ENCODE data around the gene KDM2B.

The KDM2B gene

DNA sequence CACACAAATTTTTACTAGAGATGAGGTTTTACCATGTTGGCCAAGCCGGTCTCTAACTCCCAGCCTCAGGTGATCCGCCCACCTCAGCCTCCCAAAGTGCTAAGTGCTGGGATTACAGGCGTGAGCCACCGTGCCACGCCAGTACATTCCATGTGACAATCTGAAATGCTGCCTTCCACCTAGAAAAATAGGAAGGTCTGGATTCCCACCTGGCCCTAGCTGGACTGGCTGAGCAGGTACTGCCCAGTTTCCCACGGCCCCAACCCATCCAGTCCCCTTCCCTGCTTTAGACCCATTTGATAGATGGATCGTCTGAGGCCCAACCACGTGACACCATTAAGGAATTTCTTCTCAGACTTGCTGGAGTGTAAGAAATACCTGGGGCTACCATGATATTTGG is 55.4 kb downstream of the KDM2B start:
- no peak for FAIRE-seq

DNA sequence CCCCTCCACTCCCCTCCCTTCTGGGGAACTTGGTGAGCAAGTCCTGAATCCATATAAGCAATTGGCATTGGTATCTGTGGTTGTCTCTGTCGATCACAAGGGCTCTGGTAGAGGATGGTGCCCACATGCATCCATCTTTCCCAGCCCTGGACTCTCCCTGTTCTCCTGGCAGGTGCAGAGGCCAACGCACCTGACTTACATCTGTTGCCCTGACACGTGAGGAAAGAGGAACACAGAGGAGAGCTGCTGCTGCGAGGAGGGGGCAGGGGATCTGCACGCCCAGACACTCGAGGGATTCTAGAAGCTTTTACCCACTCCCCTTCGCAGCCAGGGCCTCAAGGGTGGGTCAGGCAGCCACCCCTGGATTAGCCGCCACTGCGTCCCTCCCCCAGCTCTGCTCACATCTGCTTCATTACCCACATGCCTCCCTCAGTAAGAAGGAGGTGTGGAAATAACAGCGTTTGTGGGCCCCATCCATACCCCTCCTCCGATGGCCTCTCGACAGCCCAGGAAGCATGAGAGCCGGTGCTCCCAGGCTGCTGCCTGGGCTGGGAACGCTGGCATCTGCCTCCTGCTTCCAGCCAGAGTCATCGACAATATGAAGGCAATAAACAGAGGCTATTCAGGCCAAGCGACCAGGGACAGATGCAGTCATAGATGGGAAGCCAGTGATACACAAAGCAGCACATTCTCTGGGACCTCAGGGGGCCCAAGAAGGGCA is 56.5 kb downstream of the KDM2B start:
- FAIRE-seq: no peak

DNA sequence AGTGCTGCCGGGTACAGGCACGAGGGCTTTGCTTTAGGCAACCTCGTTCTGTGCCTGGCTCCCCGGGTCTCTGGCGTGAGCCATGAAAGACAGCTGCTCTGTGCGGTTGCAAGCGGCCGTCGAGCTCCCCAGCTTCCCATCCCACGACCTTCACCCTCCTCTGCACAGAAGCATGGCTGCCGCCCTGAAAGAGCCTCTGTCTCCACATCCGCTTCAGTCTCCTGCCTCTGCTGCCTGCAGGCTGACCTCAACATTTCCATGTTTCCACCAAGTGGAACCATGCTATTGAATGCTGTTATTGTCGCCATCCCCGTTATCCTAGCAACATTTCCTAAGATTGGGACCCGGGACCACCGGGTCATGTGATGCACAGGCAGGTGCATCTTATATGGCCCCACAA is 57.1 kb downstream of the KDM2B start:
- no peak for FAIRE-seq

DNA sequence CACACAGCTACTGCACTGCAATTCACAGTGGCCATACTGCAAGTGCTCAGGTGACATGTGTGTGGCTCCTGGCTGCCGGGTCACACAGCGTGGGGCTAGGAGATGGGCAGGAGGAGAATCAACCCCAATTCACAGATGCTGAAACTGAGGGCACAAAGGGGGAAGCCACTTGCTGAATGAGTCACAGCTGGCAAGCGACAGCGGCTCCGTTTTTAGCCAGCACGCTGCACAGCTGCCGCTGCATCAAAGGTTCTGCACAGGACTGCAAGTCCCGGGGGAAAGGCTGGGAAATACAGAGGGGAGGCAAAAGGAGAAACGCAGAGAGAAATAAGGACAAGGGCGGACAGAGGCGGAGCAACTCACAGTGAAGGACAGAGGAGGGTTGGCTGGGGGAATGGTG is 57.9 kb downstream of the KDM2B start:
- FAIRE-seq: no peak

DNA sequence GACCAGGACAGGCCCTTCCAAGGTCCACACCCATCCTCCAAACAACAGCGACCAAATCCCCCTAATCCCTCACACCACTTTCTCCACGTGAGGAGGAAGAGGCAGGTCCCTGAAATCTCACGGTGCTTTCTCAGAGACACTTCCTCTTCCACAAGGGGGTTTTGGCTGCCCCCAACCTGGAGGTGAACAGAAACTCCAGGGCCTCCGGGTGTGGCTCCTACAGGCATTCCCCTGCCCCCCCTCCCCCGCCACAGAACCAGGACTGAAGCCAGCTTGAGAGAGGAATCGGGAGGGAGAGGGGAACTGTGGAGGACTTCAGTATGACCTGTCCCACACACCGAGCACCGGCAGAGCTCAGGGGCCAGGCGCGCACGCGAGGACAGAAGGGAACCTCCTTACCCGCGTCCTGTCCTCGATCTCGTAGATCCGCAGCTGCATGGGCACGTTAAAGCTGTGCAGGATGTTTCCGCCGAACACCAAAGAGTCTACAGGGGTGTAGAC is 60.2 kb downstream of the KDM2B start:
- FAIRE-seq: no peak

DNA sequence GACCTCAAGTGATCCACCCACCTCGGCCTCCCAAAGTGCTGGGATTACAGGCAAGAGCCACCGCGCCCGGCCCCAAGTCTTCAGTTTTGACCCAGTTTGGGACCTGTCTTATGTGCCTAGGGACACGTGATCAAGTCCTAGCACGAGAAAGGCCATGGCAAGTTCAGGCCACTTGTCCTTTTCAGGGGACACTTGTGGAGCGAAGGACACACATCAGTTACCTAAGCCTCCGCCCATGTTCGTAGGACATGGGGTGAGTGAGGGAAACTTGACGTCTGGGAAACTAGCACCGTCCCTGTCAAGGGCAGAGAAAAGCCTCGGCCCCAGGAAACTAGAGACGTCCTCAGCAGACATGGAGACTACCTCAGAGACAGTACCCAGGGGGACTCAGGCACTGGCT is 60.7 kb downstream of the KDM2B start:
- no peak for FAIRE-seq

DNA sequence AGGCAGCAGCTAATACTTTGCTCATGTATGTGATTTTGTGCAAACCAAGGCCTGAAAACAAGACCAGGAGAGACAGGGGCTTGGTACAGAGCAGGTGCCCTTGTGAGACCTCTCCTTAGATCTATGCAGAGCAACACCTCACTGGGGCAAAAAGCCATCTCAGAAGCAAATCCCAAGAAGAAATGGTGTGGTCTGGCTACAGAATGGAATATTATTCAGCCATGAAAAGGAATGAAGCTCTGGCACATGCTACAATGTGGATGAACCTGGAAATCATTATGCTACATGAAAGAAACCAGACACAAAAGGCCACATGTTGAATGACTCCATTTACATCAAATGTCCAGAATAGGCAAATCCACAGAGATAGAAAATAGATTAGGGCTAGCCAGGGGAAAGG is 61.6 kb downstream of the KDM2B start:
- FAIRE-seq: no peak

DNA sequence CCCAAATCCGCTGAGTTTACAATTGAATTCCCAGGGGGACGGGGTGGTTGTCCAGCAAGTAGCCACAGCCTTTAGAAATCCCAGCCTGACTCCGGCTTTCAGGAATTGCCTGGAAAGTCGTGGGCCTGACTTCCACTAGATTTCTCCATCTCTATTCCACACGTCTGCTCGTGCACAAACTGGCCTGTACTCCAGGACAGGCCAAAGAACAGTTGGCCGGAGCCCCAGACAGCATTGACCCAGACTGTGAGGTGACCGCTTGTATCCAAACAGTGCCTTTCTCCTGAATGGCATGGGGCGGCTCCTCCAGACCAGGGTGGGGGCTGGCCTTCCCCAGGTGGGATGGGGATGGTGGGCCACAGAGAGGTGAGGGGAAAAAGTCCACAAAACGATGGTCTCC is 62.2 kb downstream of the KDM2B start:
- FAIRE-seq: no peak

DNA sequence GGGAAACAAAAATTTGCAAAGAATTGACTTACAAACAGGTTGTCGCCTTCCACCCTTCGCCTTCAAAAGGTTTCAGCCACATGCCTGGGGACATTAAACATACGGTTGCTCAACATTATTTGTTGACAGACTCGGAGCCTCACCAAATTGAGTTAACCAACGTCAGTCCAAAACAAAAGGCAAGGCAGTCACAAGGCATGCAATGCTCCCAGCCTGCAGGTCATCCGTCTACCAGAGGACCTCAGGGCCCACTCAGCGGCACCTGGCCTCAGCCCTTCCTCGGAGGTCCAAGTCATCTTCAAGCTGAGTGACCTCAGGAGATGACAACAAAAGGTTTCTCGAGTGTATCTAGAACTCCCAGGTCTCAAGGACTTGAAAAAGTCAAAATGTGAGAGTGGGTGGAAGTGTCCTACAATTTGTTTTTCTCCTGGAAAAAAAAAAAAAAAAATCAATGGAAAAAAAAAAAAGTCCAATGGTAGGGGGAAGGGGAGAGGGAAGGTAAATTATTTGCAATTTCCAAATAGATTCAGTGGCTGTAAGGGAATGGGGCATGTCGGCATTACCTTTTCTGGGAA is 64.3 kb downstream of the KDM2B start:
- no peak for FAIRE-seq

DNA sequence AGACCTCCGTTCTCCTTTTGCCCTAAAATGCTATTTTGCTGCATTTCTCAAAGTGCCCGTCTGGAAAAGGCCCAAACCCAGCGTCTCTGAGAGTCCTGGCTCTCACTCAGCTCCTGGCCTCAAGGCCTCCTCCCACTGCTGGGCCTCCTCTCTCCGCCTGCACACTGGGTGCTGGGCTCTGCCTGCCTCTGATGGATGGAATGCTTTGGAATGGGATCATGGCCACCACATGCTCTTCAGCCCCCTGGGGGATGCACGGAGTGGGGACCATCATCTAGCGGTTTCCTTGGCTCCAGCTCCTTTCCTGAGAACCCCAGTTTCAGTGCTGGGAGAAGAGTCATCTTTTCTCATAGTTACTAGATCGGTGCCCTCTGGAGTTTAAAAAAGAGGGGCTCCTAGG is 65.2 kb downstream of the KDM2B start:
- FAIRE-seq: no peak

DNA sequence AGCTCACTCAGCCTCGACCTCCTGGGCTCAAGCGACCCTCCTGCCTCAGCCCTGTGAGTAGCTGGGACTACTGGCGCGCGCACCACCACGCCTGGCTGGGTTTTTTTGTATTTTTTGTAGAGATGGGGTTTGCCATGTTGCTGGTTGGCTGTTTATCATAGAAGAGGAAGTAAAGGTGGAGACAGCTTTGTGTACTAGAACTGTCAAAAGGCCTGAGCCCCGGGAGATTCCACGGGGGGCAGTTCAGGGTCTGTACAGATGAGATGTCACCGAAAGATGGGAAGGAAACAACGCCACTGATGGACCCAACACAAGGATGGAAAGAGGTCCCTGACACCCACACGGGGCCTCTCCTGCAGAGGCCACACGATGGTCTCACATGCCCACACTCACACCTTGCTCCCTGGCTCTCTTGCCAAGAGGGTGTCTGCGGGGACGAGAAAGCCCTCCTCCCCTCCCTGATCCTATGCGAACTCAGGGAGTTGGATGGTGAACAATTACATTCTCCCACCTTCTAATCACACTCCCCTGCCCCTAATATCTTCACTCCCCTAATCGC is 66.6 kb downstream of the KDM2B start:
- no peak for FAIRE-seq

DNA sequence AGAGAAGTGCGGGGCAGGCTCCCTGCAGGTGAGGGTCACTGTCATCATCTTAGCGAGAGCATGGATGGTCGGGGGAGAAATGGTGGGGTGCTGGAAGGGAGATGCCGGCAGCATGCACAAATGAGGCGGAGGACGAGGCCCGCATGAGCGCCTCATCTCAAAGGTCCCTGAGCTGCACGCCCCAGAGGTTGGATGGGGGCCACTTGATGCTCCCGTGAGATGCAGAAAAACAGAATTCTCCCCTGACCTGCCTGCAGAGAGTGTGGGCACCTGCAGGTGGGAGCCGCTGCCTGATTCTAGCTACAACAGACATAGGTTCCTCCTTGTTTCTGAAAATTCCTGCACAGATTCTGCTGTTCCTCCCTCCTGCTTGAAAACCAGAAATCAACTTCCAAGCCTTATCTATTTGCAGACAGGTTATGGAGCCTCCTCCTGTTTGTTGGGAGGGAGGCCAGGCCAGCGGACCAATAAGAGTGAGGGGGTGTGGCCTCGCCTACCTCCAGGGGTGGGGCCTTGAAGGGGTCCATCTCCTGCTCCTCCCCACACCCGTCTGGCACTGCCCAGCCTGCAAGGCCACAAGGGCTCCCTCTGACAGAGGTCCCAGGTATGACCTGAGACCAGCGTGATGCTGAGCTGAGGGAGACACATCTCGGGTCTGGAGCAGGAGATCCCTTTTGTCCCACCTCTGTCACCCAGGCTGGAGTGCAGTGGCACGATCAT is 67.2 kb downstream of the KDM2B start:
- FAIRE-seq: no peak

DNA sequence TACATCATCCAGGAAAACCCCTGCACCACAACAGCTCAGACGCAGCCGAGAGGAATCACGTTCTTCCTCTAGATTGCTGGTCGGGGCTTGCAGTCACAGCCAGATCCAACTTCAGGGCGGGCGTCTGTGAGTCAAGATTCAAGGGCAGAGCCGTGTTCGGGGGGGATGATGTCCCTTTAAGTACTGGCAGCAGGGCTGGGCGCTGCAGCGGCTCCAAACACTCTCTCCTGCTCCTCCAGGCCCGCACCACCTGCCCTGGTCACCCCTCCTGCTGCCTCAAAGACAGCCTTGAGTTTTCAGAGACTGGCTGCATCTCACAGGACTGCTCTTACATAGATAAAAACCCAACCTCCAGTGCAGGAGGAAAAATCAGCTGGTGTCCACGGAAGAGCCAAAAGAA is 68.3 kb downstream of the KDM2B start:
- FAIRE-seq: no peak

DNA sequence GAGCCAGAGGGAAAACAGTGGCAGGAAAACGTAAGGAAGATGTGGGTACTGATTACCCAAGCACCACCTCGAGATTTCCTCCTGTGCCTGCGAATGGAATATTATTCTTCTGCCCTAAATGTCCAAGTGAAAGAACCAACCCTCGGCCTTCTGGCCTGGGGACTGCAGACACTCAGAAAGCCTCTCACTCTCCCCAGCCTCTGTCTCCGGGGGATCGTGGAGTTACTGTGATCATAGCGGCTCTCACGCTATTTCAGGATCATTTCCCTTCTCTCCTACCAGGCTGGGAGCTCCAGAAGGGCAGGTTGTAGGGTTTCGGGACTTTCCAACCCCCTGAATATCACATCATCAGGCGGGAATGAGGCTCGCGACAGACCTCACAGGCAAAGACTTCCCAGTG is 68.9 kb downstream of the KDM2B start:
- FAIRE-seq: no peak

DNA sequence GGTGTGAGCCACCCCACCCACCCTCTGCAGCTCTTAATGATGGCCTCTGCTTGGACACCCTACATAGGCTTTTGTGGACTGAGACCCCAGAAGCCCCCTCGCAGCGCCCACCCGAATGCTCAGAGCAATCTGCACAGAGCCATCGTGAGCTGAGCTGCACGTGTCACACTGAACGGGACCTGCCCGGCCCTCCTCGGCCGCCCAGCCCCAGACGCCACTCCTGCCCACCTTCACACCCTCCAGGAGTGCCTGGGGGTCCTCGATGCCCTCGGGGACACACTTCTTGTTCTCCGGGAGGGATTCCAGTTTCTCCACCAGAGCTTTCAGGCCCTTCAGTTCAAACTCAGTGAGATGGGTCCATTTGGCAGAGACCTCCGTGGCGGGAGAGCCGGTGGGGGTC is 71.5 kb downstream of the KDM2B start:
- FAIRE-seq: no peak

DNA sequence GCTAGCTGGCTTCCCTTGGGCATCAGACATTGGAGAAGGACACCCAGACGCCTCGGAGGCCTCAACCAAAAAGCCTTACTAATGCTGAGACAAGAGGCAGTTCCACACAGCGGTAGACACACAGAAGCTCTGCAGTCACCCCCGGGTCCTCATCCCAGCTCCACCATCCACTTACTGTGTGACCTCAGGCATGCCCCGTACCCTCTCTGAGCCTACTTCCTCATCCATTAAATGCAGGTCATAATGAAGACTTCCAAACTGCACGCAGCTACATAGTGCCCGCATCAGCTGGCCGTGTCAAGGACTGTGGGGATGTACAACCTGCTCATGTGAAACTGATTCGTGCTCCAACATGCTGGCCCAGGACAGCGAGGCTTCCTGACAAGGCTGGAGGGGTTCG is 72.3 kb downstream of the KDM2B start:
- FAIRE-seq: no peak

DNA sequence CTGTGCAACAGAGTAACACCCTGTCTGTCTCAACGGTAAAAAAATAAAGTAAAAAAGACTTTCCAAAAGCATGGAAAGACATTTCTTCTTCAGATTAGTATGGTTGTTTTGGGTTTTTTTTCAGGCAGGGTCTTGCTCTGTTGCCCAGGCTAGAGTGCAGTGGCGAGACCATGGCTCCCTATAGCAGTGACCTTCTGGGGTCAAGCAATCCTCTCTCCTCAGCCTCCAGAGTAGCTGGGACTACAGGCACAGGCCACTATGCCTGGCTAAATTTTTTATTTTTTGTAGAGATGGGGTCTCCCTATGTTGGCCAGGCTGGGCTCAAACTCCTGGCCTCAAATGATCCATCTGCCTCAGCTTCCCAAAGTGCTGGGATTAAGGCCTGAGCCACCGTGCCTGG is 72.8 kb downstream of the KDM2B start:
- FAIRE-seq: no peak

DNA sequence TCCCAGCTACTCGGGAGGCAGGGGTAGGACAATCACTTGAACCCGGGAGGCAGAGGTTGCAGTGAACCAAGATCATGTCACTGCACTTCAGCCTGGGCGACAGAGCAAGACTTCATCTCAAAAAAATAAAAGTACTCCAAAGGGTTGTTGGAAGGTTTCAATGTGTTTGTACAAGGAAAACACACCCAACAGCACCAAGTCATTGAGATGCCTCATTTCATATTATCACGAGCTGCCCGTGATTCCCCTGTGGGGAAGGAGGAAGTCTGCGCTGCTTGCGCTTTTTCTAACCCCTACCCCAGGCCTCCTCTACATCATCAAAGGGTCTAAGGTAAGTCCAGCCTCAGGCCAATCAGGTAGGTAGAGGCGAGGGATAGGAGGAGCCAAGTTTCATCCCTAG is 73.6 kb downstream of the KDM2B start:
- no peak for FAIRE-seq

DNA sequence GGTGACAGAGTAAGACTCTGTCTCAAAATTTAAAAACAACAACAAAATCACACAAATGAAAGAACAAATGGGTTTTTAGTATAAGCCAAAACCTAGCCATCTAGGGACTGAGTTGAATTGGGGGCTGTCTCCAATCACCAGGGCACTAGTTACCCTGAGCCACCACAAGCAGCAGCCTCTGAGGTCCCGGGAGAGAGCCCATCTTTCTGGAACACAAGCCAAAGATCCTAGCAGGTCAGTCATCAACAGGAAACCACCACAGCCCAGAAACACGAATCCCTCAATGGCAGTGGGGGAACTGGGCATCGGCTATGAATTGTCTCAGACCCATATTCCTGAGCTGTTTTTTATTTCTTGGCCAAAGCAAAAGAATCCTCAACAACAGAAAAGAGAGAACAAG is 75.3 kb downstream of the KDM2B start:
- FAIRE-seq: no peak

DNA sequence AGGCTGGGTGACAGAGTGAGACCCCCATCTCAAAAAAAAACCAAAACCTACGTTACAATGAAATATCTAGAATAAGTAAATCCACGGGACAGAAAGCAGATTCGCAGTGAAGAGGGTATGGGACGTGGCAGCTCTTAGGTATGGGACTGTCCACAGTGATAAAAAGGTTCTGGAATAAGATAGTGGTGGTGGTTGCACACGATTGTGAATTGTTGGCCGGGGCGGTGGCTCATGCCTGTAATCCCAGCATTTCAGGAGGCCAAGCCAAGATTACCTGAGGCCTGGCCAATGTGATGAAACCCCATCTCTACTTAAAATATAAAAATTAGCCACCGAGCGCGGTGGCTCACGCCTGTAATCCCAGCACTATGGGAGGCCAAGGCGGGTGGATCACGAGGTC is 76.3 kb downstream of the KDM2B start:
- FAIRE-seq: no peak

DNA sequence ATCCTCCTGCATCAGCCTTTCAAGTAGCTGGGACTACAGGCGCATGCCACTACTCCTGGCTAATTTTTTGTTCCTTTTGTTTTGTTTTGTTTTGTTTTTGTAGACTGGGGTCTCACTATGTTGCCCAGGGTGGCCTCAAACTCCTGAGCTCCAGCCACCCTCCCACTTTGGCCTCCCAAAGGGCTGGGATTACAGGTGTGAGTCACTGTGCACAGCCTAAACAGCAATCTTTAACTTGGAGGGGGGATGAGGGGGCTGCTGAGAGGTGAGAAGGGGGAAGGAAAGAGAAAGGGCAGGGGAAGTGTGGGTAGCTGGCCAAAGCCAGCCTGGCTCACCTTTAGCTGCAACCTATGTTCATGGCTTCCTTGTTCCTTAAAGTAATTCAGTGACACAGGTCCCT is 77.4 kb downstream of the KDM2B start:
- no peak for FAIRE-seq

DNA sequence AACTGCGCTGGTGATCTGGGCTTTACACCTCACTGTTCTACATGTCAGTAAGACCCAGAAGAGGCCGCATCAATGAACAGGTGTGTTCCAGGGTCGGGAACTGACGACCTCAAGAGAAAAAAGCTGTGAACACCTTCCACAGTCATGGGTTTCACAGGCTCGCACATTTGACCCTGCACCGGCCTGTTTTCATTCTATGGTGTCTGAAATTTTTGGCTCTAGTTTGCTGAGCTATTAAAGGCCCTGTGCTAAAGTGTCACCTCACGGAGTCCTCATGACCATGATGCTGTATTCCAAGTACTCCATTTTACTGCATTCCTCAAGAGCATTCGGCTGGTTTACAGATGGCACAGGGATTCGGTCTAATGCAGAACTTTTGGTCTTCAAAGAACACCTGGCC is 78.9 kb downstream of the KDM2B start:
- no peak for FAIRE-seq

DNA sequence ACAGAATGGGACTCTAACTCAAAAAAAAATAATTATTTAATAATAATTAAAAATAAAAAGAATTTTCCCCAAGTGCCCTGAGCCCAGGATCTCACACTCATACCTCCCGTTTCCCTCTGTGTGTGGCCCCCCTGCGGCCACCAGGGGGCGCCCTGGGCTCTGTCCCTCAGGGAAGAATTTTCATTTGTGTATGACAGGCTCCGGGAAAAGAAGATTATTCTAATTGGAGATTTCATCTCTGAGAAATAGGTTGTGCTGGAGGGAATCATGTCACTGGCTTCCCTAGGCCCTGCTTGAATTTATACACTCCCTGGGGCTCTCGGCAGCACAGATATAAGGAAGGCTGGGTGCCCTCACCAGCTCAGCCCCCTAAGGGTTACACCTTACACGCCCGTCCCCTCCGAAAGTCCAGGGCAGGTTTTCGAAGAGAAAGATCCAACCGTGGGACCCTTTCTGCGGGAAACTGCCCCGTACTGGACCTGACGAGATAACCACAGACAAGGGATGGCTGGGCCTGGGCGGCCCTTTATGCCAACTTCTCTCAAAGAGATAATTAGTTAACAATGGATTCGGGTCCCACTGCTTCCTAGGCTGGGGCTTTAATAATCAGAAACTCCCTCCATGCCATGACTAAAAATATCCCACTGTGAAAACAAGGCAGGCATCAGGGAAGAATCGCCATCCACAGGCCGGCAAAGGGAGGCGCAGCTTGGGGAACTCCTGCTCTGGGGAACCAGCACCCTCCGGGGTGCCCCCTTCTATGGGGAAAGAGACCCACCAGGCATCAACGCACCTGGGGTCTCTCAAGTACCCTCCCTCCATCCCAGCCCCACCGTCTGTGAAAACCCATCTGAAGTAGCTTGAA is 80.7 kb downstream of the KDM2B start:
- FAIRE-seq: peak; percentile 88
